ENCODE results near the gene RGL2. TPM values are rescaled to one million over a fixed set of nuclear protein-coding genes. Genes with fewer than 3 reads are reported as not detected.

The RGL2 gene
- total RNA-seq, 4 donors from 2014 or later: 79.7 to 95.3 (median 84.4) TPM

GRCh38 chr6:33273924-33274902 is 24.5 kb downstream of the RGL2 start:
- DNase-seq (ENCODE audit: low spot score in 2 of 2): no peak
- TF ChIP-seq POLR2A (IDR thresholded peaks at IDR 0.05) (no peak), CTCF (IDR thresholded peaks at IDR 0.05) (no peak)
- H3K4me3 ChIP-seq (ENCODE audit: low read depth, poor library complexity, severe bottlenecking): no peak overlapping the region
- intact Hi-C loops (cut with DNase I; ENCODE audit: low total_unique reads): no loop called here
- 70 to 73% methylated on average over 14 of the region's 14 CpGs for WGBS, 2 donors

DNA sequence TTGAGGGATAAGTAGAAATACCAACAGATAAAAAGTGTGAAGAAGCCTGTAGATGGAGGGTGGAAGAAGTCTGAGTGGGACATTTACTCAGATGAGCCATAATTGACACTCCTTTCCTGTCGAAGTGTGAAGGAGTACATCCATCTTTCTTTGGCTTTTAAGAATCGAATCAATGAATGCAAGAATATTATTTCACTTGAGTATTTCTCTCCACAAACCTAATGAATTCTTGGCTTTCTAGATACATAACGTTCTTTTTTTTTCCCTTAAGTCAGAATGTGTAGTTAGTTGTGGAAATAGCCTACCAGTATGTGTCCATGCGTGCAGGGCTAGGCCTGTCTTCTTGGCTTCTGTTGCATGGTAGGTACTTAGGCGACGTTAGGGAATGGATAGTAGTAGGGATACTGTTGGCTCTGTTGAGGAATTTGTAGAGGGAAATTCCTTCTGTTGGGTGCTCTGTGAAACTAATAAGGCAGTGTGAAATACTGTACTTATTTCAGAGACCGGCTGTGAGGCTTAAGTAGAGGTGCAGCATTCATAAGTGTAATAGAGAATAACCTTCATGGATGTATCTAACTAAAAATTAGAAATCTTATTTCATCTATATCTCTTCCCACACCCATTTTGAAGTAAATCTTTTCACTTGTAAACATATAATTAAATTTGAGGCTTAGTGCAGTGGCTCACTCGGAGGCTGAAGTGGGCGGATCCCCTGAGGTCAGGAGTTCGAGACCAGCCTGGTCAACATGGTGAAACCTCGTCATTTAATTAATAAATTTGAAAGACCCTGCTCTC is 25.4 kb downstream of the RGL2 start:
- 58 to 59% methylated on average over 11 of the region's 11 CpGs for WGBS, 2 donors
- intact Hi-C loops (cut with DNase I; ENCODE audit: low total_unique reads): no loop called here
- DNase-seq (ENCODE audit: low spot score in 2 of 2): no peak
- no peak overlapping the region for H3K4me3 ChIP-seq (ENCODE audit: low read depth, poor library complexity, severe bottlenecking)
- TF ChIP-seq POLR2A (IDR thresholded peaks at IDR 0.05) (no peak), CTCF (IDR thresholded peaks at IDR 0.05) (no peak)

- DNase-seq (ENCODE audit: low spot score in 2 of 2): no peak
- TF ChIP-seq POLR2A (IDR thresholded peaks at IDR 0.05): no peak
- TF ChIP-seq CTCF (IDR thresholded peaks at IDR 0.05): no peak
- WGBS, 2 donors: 9 to 11% methylated on average over 22 of the region's 22 CpGs
- intact Hi-C loops (cut with DNase I; ENCODE audit: low total_unique reads): no loop called here
- H3K4me3 ChIP-seq (ENCODE audit: low read depth, poor library complexity, severe bottlenecking): peak overlapping the region; percentile 89
Measured at GRCh38 chr6:33272275-33273128, 26.2 kb downstream of the RGL2 start.

- no peak for TF ChIP-seq CTCF (IDR thresholded peaks at IDR 0.05)
- TF ChIP-seq POLR2A (IDR thresholded peaks at IDR 0.05): peak in 1 of 2 donors; percentile 76
- intact Hi-C loops (cut with DNase I; ENCODE audit: low total_unique reads): no loop called here
- H3K4me3 ChIP-seq (ENCODE audit: low read depth, poor library complexity, severe bottlenecking): peak within 1 kb of the TSS; percentile 89
- WGBS, 2 donors: 0% methylated on average over 48 of the region's 48 CpGs
- DNase-seq (ENCODE audit: low spot score in 2 of 2): peak; percentile 97 to 98
Measured at GRCh38 chr6:33271468-33272274, 27.1 kb downstream of the RGL2 start, which contains the start of the genes RPS18 and VPS52. Gene RPS18 (plus strand): TSS chr6:33272075. CDS start chr6:33272120, 45 bp downstream. Gene VPS52 (minus strand): TSS chr6:33271876. CDS start chr6:33271675, 201 bp downstream.

Data from lower leg skin (tissue), 4 donors.